ENCODE results near the gene ATP5F1D.
"Not testable (repeated sequence)": the region's sequence is repeated elsewhere in the genome, so short reads cannot be mapped to it uniquely, and the experiment has no call there.

Gene ATP5F1D

DNA sequence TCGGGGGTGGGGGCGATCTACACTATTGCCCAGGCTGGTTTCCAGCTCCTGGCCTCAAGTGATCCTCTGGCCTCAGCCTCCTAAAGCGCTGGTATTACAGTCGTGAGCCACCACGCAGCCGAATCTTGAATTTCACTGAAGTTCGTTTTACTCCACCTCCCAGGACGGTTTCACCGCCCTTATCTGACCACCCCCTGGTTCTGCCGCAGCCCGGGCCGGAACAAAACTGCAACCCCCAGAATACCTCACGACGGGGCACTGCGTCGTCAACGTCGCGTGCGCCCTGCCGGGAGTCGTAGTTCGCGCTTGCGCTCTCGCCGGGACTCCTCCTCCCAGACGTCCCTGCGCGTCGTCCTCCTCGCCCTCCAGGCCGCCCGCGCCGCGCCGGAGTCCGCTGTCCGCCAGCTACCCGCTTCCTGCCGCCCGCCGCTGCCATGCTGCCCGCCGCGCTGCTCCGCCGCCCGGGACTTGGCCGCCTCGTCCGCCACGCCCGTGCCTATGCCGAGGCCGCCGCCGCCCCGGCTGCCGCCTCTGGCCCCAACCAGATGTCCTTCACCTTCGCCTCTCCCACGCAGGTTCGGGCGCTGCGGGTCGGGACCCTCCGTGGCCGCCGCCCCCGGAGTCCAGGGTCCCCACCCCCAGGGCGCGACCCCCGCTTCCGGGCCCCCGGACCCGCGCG, at the start of gene ATP5F1D:
TSS of gene ATP5F1D (plus strand) at position 335 of the 679 bp plus-strand sequence. CDS start at position 435, 100 bp downstream.
- DNase-seq = peak; percentile 95

DNA sequence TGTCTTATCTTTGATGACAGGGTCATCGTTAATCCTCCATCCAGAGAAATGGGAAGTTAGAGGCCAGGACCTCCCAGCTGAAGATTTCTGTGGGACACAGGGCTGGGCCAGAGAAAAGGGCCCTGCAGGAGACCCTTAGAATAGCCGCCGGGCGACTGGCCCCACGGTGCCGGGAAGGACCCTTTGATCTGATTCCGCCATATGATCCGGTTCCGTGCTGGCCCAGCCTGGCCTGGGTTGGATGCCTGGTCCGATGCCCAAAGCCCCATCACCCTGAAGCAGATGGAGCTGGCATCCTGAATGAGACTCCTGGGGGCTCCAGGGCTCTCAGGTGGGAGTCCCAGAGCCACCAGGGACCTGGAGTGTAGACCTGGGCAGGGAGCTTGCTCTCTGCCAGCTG, 42.0 kb upstream of the ATP5F1D start:
- DNase-seq = peak; percentile 7

DNA sequence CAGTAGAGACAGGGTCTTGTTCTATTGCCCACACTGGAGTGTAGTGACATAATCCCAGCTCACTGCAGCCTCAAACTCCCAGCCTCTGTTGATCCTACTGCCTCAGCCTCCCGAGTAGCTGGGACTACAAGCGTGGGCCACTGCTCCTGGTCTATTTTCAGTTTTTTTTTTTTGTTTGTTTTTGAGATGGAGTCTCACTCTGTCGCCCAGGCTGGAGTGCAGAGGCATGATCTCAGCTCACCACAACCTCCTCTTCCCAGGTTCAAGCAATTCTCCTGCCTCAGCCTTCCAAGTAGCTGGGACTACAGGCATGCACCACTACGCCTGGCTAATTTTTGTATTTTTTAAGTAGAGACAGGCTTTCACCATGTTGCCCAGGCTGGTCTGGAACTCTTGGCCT, 40.9 kb upstream of the ATP5F1D start:
- DNase-seq = not testable (repeated sequence)

GRCh38 chr19:1205114-1206099, 36.1 kb upstream of the ATP5F1D start, which contains the start of gene STK11:
TSS of gene STK11 (plus strand) at chr19:1205778. CDS start at chr19:1206914, 1,136 bp downstream.
- peak; percentile 97 for DNase-seq

DNA sequence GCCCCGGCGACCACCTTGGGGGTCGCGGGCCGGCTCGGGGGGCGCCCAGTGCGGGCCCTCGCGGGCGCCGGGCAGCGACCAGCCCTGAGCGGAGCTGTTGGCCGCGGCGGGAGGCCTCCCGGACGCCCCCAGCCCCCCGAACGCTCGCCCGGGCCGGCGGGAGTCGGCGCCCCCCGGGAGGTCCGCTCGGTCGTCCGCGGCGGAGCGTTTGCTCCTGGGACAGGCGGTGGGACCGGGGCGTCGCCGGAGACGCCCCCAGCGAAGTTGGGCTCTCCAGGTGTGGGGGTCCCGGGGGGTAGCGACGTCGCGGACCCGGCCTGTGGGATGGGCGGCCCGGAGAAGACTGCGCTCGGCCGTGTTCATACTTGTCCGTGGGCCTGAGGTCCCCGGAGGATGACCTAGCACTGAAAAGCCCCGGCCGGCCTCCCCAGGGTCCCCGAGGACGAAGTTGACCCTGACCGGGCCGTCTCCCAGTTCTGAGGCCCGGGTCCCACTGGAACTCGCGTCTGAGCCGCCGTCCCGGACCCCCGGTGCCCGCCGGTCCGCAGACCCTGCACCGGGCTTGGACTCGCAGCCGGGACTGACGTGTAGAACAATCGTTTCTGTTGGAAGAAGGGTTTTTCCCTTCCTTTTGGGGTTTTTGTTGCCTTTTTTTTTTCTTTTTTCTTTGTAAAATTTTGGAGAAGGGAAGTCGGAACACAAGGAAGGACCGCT, 35.2 kb upstream of the ATP5F1D start:
- no peak for DNase-seq

DNA sequence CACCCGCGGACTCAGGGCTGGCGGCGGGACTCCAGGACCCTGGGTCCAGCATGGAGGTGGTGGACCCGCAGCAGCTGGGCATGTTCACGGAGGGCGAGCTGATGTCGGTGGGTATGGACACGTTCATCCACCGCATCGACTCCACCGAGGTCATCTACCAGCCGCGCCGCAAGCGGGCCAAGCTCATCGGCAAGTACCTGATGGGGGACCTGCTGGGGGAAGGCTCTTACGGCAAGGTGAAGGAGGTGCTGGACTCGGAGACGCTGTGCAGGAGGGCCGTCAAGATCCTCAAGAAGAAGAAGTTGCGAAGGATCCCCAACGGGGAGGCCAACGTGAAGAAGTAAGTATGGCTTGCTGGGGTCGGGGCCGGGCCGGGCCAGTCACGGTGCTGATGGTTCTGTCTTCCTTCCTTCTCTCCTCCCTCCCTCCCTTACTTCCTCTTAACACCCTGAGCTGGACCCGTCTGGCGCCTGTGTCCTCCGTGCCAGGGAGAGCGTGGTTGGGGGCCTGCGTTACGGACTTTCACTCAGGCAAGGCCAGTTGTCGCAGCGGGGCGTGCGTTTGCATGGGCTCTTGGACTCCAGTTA, 34.6 kb upstream of the ATP5F1D start:
- DNase-seq = no peak

DNA sequence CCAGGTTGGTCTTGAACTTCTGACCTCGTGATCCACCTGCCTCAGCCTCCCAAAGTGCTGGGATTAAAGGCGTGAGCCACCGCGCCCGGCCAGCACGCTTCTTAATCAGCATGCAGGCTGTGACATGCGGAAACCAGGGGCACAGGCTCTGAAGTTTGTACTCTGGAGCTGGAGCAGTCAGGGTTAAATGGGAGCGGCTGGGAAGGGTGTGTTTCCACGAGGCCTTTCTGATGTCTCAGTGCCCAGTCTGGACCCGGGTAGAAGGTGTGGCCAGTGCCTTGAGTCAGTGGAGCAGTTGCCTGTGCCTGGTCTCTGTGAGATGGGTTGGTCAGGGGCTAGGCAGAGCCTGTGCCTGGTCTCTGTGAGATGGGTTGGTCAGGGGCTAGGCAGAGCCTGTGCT, 32.7 kb upstream of the ATP5F1D start:
- not testable (repeated sequence) for DNase-seq

DNA sequence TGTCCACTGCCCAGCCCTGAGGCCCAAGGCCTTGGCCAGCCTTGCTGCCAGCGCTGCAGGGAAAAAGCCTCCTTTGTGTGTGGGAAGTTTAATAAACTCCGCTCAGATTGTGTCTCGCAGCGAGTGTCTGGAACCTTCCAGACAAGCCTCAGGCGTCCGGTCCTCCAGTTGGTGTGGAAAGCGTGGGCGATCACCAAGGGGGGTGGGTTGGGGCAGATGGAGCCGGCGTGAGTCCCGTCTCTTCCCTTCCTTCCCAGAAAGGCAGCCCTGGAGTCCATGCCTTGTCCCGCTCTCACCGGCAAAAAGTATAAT, 31.4 kb upstream of the ATP5F1D start:
- no peak for DNase-seq

DNA sequence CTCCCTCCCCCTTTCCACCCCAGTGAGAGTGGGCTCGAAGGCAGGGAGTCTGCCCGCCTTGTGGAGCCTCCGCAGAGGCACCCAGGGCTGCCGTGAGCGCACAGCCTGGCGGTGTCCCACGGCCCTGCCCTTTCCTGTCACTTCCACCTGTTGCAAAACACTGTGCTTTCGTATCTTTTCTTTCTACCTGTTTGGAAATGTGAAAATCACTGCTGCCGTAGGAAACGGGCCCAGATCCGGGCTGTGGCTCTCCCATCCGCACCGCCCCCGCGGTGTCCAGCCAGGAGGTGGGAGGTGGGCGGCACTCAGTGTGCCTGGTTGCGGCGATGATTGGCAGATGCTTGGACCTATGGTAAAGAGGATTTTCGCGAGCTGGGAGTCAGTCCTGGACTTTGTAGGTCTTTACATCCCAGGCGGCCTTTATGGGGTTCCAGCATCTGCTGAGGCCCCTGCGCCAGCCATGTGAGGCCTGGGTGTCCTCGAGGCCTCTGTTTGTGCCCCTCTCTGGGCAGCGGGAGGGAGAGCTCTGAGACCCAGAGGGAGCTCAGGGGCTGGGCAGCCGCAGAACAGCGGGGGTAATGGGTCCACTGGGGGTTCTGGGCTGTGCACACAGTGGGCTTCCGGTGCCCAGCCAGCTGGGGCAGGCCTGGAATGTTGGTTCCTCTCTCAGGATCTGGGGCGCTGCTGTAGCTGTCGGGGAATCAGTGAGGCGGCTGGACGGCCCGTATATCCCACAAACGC, 29.9 kb upstream of the ATP5F1D start:
- no peak for DNase-seq

- no peak for DNase-seq
Measured at GRCh38 chr19:1213391-1214286, 27.9 kb upstream of the ATP5F1D start.

GRCh38 chr19:1214299-1214861, 27.2 kb upstream of the ATP5F1D start:
- DNase-seq = no peak

DNA sequence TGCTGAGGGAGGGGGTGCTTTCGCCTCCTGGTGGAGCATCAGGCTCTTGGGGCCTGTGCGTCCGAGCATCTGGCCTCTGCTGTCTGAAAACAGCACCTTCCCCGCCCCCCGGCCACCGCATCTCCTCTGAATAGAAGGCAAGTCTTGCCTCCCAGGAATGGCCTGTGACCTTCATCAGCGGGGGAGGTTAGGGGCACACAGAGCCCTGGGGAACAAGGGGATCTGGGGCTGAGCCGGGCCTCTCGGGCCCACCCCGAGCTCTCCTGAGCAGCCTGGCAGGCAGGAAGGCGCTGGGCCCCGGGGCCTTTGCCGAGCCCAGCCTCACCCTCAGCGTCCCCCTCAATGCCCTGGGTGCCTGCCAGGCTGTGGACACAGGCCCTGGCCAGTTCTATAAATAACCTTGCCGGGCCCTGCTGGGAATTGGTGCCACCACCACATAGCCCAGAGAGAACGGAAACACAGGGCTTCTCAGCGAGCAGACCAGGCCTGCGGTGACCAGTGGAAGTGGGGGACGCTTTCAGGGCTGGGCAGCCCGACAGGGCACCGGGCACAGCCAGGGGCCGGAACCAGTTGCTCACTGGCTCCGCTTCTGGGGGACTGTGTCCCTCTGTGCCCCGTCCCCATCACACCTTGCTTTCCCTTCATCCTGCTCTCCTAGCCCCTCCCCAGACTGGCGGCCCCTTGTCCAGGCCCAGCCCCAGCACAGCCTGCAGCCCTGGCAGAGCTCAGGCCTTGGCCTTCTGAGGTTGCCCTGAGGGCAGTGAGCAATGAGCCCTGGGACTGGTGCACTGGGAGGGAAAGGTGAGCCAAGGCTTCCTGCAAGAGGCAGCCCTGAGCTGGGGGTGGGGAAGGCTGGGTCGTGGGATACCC, 26.5 kb upstream of the ATP5F1D start:
- DNase-seq = no peak

GRCh38 chr19:1216756-1217155, 24.8 kb upstream of the ATP5F1D start:
- no peak for DNase-seq

GRCh38 chr19:1217366-1217765, 24.2 kb upstream of the ATP5F1D start:
- no peak for DNase-seq

DNA sequence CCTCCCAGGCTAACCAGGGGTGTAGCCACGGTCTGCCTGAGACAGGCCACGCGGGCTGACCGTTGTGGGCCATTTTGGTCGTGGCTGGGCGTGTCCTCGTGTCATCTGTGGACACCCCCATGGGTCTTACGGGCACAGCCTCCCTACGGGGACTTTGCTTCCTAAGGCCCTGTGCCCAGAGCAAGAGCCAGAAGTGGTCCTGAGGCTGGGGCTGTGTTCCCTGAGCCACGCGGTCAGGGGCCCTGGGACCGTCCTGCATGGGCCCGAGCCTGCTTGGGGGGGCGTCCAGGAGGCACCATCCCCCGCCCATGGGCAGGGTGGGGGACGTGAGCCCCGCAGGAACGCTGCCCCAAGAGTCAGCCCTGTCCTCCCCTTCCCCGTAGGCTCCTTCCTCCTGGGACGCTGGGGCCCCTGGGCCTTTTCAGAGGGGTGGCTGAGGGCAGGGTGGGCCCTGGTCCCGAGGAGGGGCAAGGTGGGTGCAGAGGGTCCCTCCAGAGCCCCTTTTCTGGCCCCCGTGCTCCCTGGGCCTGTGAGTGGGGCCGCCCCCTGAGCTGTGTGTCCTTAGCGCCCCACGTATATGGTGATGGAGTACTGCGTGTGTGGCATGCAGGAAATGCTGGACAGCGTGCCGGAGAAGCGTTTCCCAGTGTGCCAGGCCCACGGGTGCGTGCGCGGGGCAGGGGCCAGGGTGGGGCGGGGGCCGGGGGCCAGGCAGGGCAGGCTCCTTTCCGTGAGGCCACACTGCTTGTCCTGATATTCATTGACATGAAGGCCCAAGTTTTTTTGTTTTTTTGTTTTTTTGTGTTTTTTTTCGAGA, 22.6 kb upstream of the ATP5F1D start:
- no peak for DNase-seq

DNA sequence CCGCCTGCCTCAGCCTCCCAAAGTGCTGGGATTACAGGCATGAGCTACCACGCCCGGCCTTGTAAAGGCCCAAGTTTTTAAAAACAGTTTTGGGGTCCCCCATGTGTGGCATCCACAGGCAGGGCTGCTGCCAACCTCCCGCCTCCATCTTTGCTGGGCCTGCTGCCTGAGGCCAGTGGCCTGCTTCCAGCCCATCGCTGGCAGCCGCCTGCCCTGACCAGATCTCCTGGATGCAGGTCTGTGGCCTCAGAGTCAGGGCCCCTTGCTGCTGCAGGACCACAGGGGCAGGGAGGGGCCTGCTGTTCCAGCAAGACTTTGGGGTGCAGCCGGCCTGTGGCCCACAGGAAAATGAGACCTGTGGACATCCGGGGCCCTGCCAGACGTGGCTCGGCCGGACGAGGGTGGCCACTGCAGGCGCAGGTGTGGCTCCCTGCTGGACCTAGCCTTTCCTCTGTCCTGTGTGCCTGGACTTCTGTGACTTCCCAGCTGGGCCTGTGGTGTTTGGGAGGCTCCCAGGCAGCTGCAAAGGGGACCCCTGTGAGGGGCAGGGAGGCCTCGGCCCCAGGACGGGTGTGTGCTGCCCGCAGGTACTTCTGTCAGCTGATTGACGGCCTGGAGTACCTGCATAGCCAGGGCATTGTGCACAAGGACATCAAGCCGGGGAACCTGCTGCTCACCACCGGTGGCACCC, 21.6 kb upstream of the ATP5F1D start:
- no peak for DNase-seq

DNA sequence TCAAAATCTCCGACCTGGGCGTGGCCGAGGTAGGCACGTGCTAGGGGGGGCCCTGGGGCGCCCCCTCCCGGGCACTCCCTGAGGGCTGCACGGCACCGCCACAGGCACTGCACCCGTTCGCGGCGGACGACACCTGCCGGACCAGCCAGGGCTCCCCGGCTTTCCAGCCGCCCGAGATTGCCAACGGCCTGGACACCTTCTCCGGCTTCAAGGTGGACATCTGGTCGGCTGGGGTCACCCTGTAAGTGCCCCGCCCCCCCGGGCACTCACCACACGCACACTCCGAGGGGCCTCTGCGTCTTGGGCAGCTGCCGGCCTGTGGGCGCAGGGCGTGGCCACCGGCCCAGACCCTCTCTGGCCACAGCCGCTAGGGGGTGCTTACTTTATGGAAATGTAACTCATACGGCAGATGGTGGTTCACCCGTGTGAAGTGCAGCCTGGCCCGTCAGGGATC, 21.0 kb upstream of the ATP5F1D start:
- DNase-seq = no peak
